Thyroid gland (tissue), 4 donors: ENCODE results near the gene STRA8.

Experiments used
- POLR2A ChIP-seq, 2 donors: fragments of 450-650 bp; IDR thresholded peaks; one replicate each; pipeline ENCODE4 v1.6.1; 2017; ENCODE audit warnings: antibody characterized with exemption in 2 of 2, mild to moderate bottlenecking in 2 of 2, moderate library complexity in 1 of 2
- TF ChIP-seq, protein P1 (sequence below), 6 experiments: fragments of 200-600 bp in 3 of 6; fragments of 450-650 bp in 3 of 6; sonication (generic) in 3 of 6; IDR thresholded peaks; one replicate each; pipeline ENCODE4 v1.5.1; 2016 to 2019; ENCODE audit warnings: antibody characterized with exemption in 6 of 6, mild to moderate bottlenecking in 2 of 6, inconsistent platforms in 1 of 6, moderate library complexity in 1 of 6

DNA sequence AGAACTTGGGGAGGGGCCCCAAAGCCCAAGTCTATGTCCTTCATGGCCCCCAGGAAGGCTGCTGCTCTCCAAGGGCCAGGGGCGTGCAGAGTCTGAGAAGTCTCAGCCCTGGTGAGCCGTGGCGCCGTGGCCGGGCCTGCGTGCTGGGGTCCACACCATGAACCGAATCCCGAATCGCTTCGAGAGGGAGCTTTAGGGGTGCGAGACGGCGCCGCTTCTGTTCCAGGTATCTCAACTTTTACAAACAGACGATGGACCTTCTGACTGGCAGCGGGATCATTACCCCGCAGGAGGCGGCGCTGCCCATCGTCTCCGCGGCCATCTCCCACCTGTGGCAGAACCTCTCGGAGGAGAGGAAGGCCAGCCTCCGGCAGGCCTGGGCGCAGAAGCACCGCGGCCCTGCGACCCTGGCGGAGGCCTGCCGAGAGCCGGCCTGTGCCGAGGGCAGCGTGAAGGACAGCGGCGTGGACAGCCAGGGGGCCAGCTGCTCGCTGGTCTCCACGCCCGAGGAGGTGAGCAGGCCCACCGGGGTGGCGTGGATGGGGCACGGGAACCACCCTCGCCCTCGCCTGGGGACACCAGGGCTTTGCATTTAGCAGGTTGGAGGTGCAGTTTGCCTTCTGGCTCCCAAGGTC lies 12.7 kb downstream of the STRA8 start:
- TF ChIP-seq, protein P1, sequence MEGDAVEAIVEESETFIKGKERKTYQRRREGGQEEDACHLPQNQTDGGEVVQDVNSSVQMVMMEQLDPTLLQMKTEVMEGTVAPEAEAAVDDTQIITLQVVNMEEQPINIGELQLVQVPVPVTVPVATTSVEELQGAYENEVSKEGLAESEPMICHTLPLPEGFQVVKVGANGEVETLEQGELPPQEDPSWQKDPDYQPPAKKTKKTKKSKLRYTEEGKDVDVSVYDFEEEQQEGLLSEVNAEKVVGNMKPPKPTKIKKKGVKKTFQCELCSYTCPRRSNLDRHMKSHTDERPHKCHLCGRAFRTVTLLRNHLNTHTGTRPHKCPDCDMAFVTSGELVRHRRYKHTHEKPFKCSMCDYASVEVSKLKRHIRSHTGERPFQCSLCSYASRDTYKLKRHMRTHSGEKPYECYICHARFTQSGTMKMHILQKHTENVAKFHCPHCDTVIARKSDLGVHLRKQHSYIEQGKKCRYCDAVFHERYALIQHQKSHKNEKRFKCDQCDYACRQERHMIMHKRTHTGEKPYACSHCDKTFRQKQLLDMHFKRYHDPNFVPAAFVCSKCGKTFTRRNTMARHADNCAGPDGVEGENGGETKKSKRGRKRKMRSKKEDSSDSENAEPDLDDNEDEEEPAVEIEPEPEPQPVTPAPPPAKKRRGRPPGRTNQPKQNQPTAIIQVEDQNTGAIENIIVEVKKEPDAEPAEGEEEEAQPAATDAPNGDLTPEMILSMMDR (IDR thresholded peaks at IDR 0.05), result no peak
- TF ChIP-seq POLR2A (IDR thresholded peaks at IDR 0.05), result no peak
